Right kidney (tissue), 1 donor: ENCODE measurements around the gene COBL.

Experiments used
- DNase-seq: peaks from one replicate; pipeline ENCODE4 v3.0.0-alpha.2; 2016

COBL gene

GRCh38 chr7:51113962-51114361 is 202.6 kb downstream of the COBL start:
- DNase-seq: no peak

- no peak for DNase-seq
Observed at GRCh38 chr7:51113560-51113959, 203.0 kb downstream of the COBL start.

GRCh38 chr7:51111241-51111940 is 205.2 kb downstream of the COBL start:
- DNase-seq: no peak

GRCh38 chr7:51108134-51108533 is 208.5 kb downstream of the COBL start:
- no peak for DNase-seq

- no peak for DNase-seq
Observed at GRCh38 chr7:51104278-51104677, 212.3 kb downstream of the COBL start.

GRCh38 chr7:51103718-51104117 is 212.9 kb downstream of the COBL start:
- no peak for DNase-seq

GRCh38 chr7:51102828-51103227 is 213.8 kb downstream of the COBL start:
- no peak for DNase-seq

GRCh38 chr7:51101111-51101757 is 215.4 kb downstream of the COBL start:
- DNase-seq: no peak

- no peak for DNase-seq
Observed at GRCh38 chr7:51090411-51090810, 226.2 kb downstream of the COBL start.

- no peak for DNase-seq
Observed at GRCh38 chr7:51085034-51085692, 231.4 kb downstream of the COBL start.

- DNase-seq: no peak
Observed at GRCh38 chr7:51084121-51084520, 232.5 kb downstream of the COBL start.

GRCh38 chr7:51082940-51083533 is 233.6 kb downstream of the COBL start:
- no peak for DNase-seq

GRCh38 chr7:51082096-51082840 is 234.3 kb downstream of the COBL start:
- no peak for DNase-seq

- no peak for DNase-seq
Observed at GRCh38 chr7:51081270-51081890, 235.2 kb downstream of the COBL start.

- no peak for DNase-seq
Observed at GRCh38 chr7:51080622-51081269, 235.9 kb downstream of the COBL start.

- no peak for DNase-seq
Observed at GRCh38 chr7:51080216-51080615, 236.4 kb downstream of the COBL start.

GRCh38 chr7:51079494-51079893 is 237.1 kb downstream of the COBL start:
- no peak for DNase-seq

- DNase-seq: no peak
Observed at GRCh38 chr7:51078653-51079052, 238.0 kb downstream of the COBL start.

- no peak for DNase-seq
Observed at GRCh38 chr7:51077987-51078370, 238.6 kb downstream of the COBL start.

- no peak for DNase-seq
Observed at GRCh38 chr7:51077316-51077986, 239.2 kb downstream of the COBL start.
